PC-9 (cell line): ENCODE measurements around the gene DHODH. TPM values are rescaled to one million over a fixed set of nuclear protein-coding genes. Genes with fewer than 3 reads are reported as not detected.

Source experiments
- BruUV-seq: library from RNA; stranded (reverse); fragments of 400-500 nt; replicated peaks from 2 replicates; lab custom pipeline; 2021; lab: Mats Ljungman, UMichigan
- CTCF ChIA-PET: fragments of 300-600 bp; sonication (Branson Sonifier 250); formaldehyde crosslinking; loops from one replicate; lab custom pipeline; 2022; ENCODE audit warnings: antibody characterized with exemption; lab: Charles Lee
- POLR2A ChIA-PET: fragments of 300-600 bp; sonication (Branson Sonifier 250); formaldehyde crosslinking; loops from one replicate; lab custom pipeline; 2022; ENCODE audit warnings: antibody characterized with exemption; ENCODE audit not compliant: unreplicated experiment; lab: Charles Lee
- DNase-seq, 2 experiments: peaks; one replicate each; pipeline versions ENCODE4 v3.0.0 to v3.0.0-alpha.2; 2015 to 2022; ENCODE audit warnings: mixed read lengths in 1 of 2
- H2AFZ ChIP-seq: fragments of 200-600 bp; sonication (generic); 2 replicates; pipeline ENCODE4 v1.8.1; 2017; ENCODE audit warnings: antibody characterized with exemption
- H3F3A ChIP-seq: fragments of 200-600 bp; sonication (generic); 2 replicates; pipeline ENCODE4 v1.8.1; 2017; ENCODE audit warnings: antibody characterized with exemption, mild to moderate bottlenecking, low read depth; ENCODE audit not compliant: insufficient read depth
- H3K27ac ChIP-seq: fragments of 200-600 bp; sonication (generic); 2 replicates; pipeline ENCODE4 v1.6.1; 2016; ENCODE audit warnings: mixed run types
- H3K27me3 ChIP-seq: fragments of 200-600 bp; sonication (generic); 2 replicates; pipeline ENCODE4 v1.6.1; 2016; ENCODE audit warnings: low read depth, mixed run types; ENCODE audit not compliant: insufficient read depth
- H3K36me3 ChIP-seq: fragments of 200-600 bp; sonication (generic); 2 replicates; pipeline ENCODE4 v1.6.1; 2016; ENCODE audit warnings: low read depth, mixed run types
- H3K4me1 ChIP-seq: fragments of 200-600 bp; sonication (generic); replicated peaks from 2 replicates; pipeline ENCODE4 v1.6.1; 2016; ENCODE audit warnings: mixed run types; ENCODE audit not compliant: insufficient read depth
- H3K4me2 ChIP-seq: fragments of 200-600 bp; sonication (generic); 2 replicates; pipeline ENCODE4 v1.6.1; 2017; ENCODE audit warnings: mixed run types
- H3K4me3 ChIP-seq: fragments of 200-600 bp; sonication (generic); 2 replicates; pipeline ENCODE4 v1.6.1; 2016; ENCODE audit warnings: mixed run types
- H3K79me2 ChIP-seq: fragments of 200-600 bp; sonication (generic); 2 replicates; pipeline ENCODE4 v1.6.1; 2017; ENCODE audit warnings: low read depth, mixed run types
- H3K9me2 ChIP-seq: fragments of 200-600 bp; sonication (generic); 2 replicates; pipeline ENCODE4 v1.8.1; 2017; ENCODE audit warnings: mild to moderate bottlenecking; ENCODE audit not compliant: insufficient read depth
- H3K9me3 ChIP-seq: fragments of 200-600 bp; sonication (generic); 2 replicates; pipeline ENCODE4 v1.8.1; 2016; ENCODE audit warnings: low read depth; ENCODE audit not compliant: insufficient read depth
- H4K20me1 ChIP-seq: fragments of 200-600 bp; sonication (generic); 2 replicates; pipeline ENCODE4 v1.8.1; 2017; ENCODE audit not compliant: insufficient read depth
- EZH2 ChIP-seq: fragments of 200-600 bp; sonication (generic); IDR thresholded peaks from 2 replicates; pipeline ENCODE4 v1.8.0; 2017; ENCODE audit warnings: antibody characterized with exemption, low read depth
- intact Hi-C: fragments of 100-400 bp; cut with micrococcal nuclease; formaldehyde crosslinking; loops from one replicate; pipeline ENCODE4 v1.10.0; 2022; ENCODE audit not compliant: unreplicated experiment
- total RNA-seq: library from RNA; stranded (reverse); gene quantifications from 2 replicates; pipeline ENCODE4 v1.2.3, GENCODE V29; 2021
- TF ChIP-seq, protein P1 (sequence below): fragments of 200-600 bp; sonication (generic); conservative IDR thresholded peaks from 2 replicates; pipeline ENCODE4 v1.6.1; 2017; ENCODE audit warnings: mixed run types, antibody characterized with exemption, mild to moderate bottlenecking, moderate library complexity

Gene DHODH
- total RNA-seq, 1 experiment from 2014 or later = 10.6 TPM

GRCh38 chr16:72060405-72060804 lies 51.9 kb downstream of the DHODH start:
- H3K9me3 ChIP-seq = no peaks in the 10 kb centered on the region
- no peak overlapping the region for H3K27ac ChIP-seq
- H3K36me3 ChIP-seq = no peaks in the 10 kb centered on the region
- TF ChIP-seq, protein P1, sequence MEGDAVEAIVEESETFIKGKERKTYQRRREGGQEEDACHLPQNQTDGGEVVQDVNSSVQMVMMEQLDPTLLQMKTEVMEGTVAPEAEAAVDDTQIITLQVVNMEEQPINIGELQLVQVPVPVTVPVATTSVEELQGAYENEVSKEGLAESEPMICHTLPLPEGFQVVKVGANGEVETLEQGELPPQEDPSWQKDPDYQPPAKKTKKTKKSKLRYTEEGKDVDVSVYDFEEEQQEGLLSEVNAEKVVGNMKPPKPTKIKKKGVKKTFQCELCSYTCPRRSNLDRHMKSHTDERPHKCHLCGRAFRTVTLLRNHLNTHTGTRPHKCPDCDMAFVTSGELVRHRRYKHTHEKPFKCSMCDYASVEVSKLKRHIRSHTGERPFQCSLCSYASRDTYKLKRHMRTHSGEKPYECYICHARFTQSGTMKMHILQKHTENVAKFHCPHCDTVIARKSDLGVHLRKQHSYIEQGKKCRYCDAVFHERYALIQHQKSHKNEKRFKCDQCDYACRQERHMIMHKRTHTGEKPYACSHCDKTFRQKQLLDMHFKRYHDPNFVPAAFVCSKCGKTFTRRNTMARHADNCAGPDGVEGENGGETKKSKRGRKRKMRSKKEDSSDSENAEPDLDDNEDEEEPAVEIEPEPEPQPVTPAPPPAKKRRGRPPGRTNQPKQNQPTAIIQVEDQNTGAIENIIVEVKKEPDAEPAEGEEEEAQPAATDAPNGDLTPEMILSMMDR = no peak
- TF ChIP-seq EZH2 = no peak
- no peaks in the 10 kb centered on the region for H3K9me2 ChIP-seq
- ChIA-PET CTCF (no interaction called here), POLR2A (no interaction called here)
- no peak for DNase-seq
- BruUV-seq = no TSS peak
- H3K4me3 ChIP-seq = no peak overlapping the region
- H3K4me1 ChIP-seq = no peaks in the 10 kb centered on the region
- H3K79me2 ChIP-seq = no peaks in the 10 kb centered on the region
- no peak overlapping the region for H2AFZ ChIP-seq
- H4K20me1 ChIP-seq = no peaks in the 10 kb centered on the region
- no peak overlapping the region for H3K4me2 ChIP-seq
- H3F3A ChIP-seq = no peaks in the 10 kb centered on the region
- intact Hi-C loops = no loop called here
- H3K27me3 ChIP-seq = peaks cover 45% of the 10 kb centered on the region

- H4K20me1 ChIP-seq = no peaks in the 10 kb centered on the region
- no peak for DNase-seq
- H3K9me2 ChIP-seq = no peaks in the 10 kb centered on the region
- no peak overlapping the region for H3K4me2 ChIP-seq
- intact Hi-C loops = no loop called here
- no peak overlapping the region for H2AFZ ChIP-seq
- peaks cover 43% of the 10 kb centered on the region; the same call in 1 of the 2 replicates for H3K27me3 ChIP-seq
- ChIA-PET CTCF (no interaction called here), POLR2A (no interaction called here)
- no peak overlapping the region for H3K27ac ChIP-seq
- TF ChIP-seq, protein P1 = no peak
- no peak for TF ChIP-seq EZH2
- no peak overlapping the region for H3K4me3 ChIP-seq
- no peaks in the 10 kb centered on the region for H3K4me1 ChIP-seq
- H3K9me3 ChIP-seq = no peaks in the 10 kb centered on the region
- no peaks in the 10 kb centered on the region for H3K79me2 ChIP-seq
- H3K36me3 ChIP-seq = no peaks in the 10 kb centered on the region
- H3F3A ChIP-seq = no peaks in the 10 kb centered on the region
- BruUV-seq = no TSS peak
These were observed 53.0 kb downstream of the DHODH start for GRCh38 chr16:72061564-72061963.

DNA sequence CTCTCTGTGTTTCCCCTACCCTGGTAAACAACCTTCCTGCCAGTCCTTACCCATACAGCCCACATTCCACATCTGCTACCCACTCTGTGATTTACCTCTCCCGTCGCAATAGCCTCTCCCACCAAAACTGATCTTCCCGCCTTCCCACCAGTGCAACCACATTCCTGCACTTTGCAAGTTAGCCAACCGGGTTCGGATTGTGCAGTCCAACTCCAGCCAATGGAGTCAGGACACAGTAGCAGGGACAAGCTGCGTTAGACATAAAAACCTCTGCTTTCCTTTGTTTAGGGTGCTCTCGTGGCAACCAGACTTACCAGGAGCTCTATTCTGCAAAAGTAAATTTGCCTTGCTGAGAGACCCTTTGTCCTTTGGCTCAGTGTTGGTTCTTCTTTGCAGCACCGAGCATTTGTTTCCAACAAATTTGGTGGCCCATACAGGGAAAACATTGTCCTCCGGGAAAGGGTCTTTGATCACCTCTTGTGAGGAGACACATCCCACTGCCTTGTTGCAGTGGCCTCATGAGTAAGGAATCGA lies 55.9 kb downstream of the DHODH start:
- no peak for TF ChIP-seq EZH2
- TF ChIP-seq, protein P1 = no peak
- Histone ChIP-seq H3K9me2 (no peaks in the 10 kb centered on the region), H3K4me2 (no peak overlapping the region), H3K36me3 (no peaks in the 10 kb centered on the region), H4K20me1 (no peaks in the 10 kb centered on the region), H3F3A (no peaks in the 10 kb centered on the region), H3K27ac (no peak overlapping the region), H3K4me1 (no peaks in the 10 kb centered on the region), H3K9me3 (no peaks in the 10 kb centered on the region), H3K79me2 (no peaks in the 10 kb centered on the region), H2AFZ (no peak overlapping the region), H3K4me3 (no peak overlapping the region), H3K27me3 (peaks cover 31% of the 10 kb centered on the region; the same call in 1 of the 2 replicates)
- no TSS peak for BruUV-seq
- POLR2A ChIA-PET = no interaction called here
- intact Hi-C loops = no loop called here
- DNase-seq = no peak
- CTCF ChIA-PET = no interaction called here
